Skeletal muscle cell (primary cell): Measurements from ENCODE around the gene RABEP1.
"Not testable (repeated sequence)": the region's sequence is repeated elsewhere in the genome, so short reads cannot be mapped to it uniquely, and the experiment has no call there.

Source experiments
- DNase-seq: peaks from one replicate; pipeline ENCODE4 v3.0.0-alpha.2; 2010; ENCODE audit warnings: low read depth
- H3K4me3 ChIP-seq: 2 replicates; pipeline ENCODE4 v1.5.1; 2011; ENCODE audit warnings: low read depth, mild to moderate bottlenecking, control low read depth, low read length, moderate library complexity

The RABEP1 gene

DNA sequence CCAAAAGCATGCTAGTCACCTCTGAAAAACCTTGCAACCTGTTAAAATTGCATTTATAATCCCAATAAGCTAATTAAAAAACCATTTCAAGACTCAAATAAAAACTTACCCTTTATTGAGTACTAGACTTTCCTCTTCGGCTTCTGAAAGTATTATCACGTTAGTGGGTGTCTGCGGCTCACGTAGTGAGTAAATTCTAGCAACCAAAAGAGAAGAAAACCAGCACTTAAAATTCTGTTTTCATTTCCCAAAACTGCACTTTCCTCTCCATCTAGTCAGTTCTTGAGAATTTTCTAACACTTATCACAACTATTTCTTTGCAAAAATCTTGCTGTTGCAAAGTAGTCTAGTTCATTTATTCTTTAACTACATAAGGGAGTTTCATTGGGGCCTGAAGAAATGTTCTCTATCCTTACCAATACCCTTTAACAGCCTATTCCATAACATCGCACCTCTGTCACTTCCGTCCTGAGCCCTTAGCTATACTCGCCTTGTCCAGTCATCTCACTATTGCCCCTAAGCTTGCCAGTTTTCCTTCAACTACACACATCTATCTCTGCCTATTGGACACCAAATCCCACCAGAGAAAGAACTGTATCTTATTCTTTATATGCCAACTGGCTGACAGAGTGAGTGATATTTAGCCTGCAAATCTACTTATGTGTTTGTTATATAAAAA lies 128.6 kb downstream of the RABEP1 start:
- DNase-seq, result no peak
- H3K4me3 ChIP-seq, result no peak overlapping the region

DNA sequence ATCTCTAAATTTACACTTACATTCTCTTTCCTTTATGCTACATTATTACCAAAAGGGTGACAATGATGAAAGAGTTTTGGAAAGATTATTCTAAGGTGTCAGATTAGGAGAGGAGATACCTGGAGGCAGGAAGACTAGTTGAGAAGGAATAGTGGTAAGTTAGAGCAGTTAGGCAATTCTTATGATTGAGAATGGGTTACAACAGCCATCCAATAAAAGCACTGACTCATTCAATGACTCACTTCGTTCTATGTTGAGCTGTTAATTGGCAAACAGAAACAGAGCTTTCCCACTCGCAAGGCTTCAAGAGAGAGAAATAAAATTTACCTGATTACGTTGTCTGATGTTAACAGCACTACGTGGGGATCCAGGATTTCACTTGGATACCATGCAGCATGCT lies 131.6 kb downstream of the RABEP1 start:
- DNase-seq, result peak; percentile 72
- H3K4me3 ChIP-seq, result no peak overlapping the region

DNA sequence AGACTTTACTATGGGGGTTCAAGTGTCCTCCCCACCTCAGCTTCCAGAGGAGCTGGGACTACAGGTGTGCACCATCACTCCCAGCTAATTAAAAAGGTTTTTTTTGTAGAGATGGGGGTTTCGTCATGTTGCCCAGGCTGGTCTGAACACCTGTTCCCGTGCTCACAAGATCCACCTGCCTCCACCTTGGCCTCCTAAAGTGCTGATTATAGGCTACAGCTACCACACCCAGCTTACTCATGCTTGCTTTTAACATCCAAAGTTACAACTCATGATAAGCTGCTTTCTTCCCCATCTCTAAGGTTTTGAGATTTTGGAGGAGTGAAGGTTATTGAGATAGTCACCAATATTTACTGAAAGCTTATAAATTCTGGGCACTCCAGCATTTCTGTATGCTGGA lies 134.8 kb downstream of the RABEP1 start:
- no peak for DNase-seq
- no peak overlapping the region for H3K4me3 ChIP-seq

DNA sequence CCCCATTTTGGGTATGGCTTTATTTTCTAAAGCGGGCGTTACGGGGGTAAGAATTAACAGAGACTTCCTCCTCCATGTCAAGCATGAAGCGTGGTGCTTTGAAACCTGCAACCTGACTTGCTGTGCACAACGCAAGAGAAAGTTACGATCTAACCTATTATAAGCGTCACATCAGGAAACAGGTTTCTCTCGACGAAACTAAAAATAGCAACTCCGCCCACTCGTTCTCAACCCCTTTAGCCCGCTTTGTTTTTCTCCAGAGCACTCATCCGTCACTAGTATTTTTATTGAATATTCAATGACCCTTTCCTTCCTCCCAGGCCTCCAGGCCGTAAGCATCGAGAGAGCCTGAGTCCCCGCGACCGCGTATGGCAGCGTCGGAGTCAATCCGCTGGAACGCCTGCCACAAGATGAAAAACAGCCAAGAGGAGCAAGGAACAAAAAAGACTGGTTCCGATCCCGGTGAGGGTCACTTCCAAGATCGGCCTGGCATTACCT lies 136.8 kb downstream of the RABEP1 start:
- no peak for DNase-seq
- H3K4me3 ChIP-seq, result peak overlapping the region; percentile 96

DNA sequence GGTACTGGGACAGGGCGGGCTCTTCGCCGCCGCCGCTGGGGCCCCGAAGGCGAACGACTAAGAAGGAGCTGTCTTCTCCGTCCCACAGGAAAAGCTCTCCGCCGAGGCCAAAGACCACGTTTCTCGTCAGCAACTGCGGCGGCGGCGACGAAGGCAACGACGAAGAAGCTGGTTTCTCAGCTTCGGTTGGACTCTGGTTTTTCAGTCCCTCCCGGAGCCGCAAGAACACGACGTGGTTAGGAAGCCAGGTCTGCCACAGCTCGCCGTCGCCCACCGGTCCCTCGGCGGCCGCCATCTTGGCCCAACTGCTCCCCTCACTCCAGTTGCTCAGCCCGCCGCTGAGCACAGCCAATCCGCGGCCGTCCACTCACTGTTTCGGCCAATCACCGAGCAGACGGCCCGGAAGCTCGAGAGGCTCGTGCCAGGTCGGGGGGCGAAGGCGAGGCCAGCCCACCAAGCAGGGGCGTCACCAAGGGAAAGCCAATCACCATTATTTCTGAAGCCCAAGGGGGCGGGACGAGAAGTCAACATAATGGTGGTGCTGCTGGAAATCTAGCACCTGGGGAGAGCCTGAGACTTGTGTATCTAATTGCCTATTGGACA lies 137.4 kb downstream of the RABEP1 start, which contains the start of gene NUP88:
TSS of gene NUP88 (minus strand) at position 307 of the 603 bp plus-strand sequence. CDS start at position 295, 12 bp downstream.
- peak within 1 kb of the TSS; percentile 96 for H3K4me3 ChIP-seq

DNA sequence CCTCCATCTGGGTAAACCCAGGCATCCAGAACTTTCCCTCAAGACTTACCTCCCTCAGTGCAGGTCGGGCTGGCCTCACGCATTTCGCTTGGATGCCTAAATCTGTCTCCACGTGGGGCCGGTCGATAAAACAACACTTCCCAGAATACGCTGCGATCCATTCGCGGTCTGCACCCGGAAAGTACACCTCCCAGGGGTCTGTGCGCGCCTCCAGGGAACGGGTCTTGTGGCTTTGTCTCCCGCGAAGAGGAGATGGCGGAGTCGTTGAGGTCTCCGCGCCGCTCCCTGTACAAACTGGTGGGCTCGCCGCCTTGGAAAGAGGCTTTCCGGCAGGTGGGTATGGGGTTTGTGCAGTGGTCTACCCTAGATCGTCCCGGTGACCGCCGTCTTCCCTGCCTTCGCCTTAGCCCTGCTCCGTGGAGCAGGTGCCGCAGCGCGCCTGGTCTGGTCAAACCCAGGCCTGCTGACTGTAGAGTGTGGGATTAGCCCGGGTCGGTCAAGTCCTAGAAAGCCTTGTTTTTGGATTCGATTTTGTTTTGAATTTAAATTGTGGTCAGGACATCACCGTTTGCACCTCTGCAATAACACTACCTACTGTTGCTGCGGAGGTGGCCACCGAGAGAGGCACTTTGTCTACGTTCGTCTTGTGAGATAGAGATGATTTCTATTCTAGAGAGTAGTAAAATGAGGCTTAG lies 138.0 kb downstream of the RABEP1 start, which contains the start of gene RPAIN:
TSS of gene RPAIN (plus strand) at position 224 of the 695 bp plus-strand sequence. CDS start at position 253, 29 bp downstream.
- no peak for DNase-seq
- H3K4me3 ChIP-seq, result peak within 1 kb of the TSS; percentile 96

More for the DNA sequence above, 137.4 kb downstream of the RABEP1 start, which contains the start of gene NUP88:
- DNase-seq, result peak; percentile 92

DNA sequence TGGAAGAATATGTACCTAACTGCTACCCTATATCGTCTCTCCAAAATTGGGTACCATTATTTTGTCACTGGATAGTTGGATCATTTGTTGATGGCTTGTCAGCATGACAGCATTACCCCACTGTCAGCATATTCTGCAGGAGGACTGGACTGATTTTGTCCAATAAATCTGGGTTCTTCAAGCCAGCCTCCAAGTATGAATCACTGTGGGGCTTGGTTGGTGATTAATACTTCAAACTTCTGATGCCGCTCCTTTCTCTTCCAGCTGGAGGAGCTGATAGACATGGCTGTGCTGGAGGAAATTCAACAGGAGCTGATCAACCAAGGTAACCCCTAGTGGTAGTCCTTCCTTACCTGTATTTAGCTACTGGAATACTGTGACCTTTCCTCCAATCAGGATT lies 140.4 kb downstream of the RABEP1 start:
- no peak overlapping the region for H3K4me3 ChIP-seq
- DNase-seq, result no peak

DNA sequence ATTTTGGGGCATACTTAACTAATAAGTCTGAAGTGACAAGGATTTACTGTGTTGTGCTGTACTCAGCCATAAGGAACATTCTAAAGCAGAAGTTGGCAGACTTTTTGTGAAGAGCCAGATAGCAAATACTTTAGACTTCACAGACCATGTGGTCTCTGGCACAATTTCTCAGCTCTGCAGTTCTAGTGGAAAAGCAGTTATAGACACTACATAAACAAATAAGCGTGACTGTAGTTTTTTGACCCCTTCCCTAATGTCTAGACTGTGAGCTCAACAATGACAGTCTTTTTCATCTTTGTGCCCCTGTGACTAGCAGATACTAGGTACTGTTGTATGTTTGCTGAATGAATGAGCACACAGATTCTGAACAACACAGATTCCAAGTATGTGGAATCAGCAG lies 142.8 kb downstream of the RABEP1 start:
- no peak for DNase-seq
- H3K4me3 ChIP-seq, result no peak overlapping the region

DNA sequence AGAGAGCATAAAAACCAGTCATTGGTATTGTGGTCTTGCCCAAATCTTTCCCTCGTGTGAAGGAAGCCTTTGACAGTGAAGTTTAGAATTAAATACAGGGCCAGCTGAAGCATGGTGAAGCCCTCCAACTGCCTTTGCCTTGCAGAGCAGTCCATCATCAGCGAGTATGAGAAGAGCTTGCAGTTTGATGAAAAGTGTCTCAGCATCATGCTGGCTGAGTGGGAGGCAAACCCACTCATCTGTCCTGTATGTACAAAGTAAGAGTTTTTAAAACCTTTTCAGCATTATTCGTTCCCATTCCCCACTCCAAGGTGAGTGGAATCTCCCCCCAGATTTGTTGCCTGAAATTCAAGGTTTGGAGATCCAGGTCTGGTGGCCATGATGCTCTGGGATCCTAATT lies 143.7 kb downstream of the RABEP1 start:
- no peak overlapping the region for H3K4me3 ChIP-seq
- DNase-seq, result no peak

DNA sequence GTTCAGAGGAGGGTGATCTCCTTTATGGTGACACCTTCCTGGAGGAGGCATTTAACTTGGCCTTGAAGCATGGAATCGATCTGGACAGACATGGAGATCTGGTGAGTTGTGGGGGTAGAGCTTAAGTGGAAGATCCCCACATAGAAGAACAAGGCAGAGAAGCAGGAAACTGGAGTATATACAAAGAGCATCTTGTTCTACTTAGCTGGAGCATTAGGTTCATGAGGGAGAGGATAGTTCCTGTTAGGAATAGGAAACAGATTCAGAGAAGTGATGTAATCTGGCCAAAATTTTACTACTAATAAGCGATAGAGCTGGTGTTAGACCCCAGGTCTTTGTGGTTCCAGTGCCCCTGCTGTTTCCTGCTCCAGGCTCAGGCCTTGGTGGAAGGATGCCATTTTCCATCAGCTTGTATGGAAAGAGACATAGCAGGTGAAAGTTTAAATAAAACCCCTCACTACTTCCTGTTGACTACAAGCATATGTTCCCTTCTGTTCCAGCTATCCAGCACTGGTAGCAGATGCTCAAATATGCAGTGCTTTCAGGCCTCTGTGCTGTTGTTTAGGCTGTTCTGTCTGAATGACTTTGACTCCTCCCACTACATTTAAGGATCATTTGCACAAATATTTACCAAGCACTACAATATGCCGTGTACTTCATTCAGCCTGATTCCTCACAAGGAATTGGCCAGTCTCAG lies 147.3 kb downstream of the RABEP1 start:
- no peak for DNase-seq
- H3K4me3 ChIP-seq, result no peak overlapping the region

DNA sequence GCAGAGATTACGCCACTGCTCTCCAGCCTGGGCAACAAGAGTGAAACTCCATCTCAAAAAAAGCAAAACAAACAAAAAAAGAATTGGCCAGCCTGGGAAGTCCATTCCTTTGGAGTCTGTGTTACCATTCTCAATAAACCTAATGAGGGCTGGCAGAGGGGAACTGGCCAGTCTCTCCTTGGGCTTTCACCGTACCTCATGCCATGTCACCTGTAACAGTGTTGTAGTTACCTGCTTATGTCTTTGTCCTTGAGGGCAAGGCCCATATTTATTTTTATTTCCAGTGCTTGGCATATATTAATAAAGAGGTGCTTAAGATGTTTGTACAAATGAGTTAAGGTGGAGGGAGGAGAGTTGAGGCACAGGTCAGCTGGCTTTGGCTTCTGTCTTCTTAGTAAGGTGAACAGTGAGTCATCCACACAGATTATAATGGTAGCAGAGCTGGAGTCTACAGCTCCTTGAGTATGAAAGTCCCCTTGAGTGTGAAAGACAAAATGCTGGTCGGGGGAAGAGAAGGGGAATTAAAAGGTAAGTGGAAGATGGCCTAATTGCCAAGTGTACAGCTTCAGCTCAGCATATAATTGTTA lies 148.4 kb downstream of the RABEP1 start:
- no peak overlapping the region for H3K4me3 ChIP-seq
- no peak for DNase-seq

DNA sequence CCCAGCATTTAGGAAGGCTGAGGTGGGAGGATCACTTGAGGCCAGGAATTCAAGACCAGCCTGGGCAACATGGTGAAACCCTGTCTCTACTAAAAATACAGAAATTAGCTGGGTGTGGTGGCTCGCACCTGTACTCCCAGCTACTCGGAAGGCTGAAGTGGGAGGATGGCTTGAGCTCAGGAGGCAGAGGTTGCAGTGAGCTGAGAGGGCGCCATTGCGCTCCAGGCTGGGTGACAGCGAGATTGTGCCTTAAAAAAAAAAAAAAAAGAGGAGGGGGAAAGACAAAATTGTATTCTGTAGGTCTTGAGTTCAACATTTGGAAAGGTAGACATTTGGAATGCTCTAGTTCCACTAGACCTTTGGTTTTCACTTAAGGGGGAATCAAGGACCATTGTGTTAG lies 149.2 kb downstream of the RABEP1 start:
- DNase-seq, H3K4me3 ChIP-seq: not testable (repeated sequence)

DNA sequence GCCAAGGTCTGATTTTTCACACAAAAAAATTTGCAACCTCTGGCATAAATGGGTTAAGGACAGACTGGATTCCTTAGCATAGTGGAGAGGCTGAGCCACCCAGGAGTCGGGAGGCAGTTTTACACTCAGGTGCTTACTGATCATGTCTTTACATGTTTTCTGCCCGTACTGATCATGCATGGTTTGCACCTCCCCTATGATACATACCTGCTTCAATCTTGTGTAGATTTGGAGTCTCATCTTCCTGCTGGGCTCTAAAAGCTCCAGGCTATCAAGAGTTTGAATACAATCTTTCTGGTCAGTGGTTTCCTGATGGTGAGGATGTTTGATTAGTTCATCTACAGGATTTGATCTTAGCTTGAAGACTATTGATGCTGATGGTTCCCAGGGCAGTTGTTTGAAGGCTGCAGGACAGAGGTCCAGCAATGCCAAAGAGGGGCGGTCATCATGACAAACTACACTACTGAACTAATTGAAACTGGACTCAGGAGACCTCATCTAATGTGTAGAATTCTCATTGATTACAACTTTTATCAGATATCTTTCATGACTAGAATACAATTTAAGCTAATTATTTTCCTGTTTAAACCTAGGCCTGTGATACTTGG lies 150.0 kb downstream of the RABEP1 start:
- H3K4me3 ChIP-seq, result no peak overlapping the region
- no peak for DNase-seq

DNA sequence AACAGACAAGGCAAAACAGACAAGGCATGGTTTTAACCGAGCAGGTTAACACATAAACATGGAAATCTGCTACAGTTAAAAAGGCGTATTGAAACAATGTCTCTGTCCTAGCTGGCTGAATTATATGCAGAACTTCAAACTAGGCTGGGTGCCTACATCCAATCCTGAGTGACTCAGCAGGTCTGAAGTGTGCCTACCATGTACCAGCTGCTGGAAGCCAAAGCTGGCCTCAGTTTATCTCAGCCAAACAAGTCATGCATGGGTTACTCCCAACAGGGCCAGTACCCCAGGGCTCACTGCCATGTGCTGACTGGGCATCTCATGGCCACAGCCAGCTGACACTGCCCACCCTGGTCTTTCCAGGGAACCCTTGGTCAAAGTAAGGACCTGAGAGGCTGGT lies 152.9 kb downstream of the RABEP1 start:
- no peak for DNase-seq
- H3K4me3 ChIP-seq, result no peak overlapping the region
